ENCODE measurements around the gene CTTN. TPM values are rescaled to one million over a fixed set of nuclear protein-coding genes. Genes with fewer than 3 reads are reported as not detected.

Gene CTTN
- total RNA-seq, 5 donors from 2014 or later (not counting 1 experiment from before 2014, with no cell fraction given): 0.44 to 3.6 (median 2.3) TPM

GRCh38 chr11:70435765-70436500 lies 37.6 kb downstream of the CTTN start:
- H3K27me3 Mint-ChIP-seq: peaks cover 6 to 11% of the 10 kb centered on the region in 2 donors
- no peaks in the 10 kb centered on the region for H3K36me3 ChIP-seq (ENCODE audit: control insufficient read depth in 2 of 2, extremely low read depth in 1 of 2, insufficient read depth in 1 of 2, low read length in 1 of 2)
- no peaks in the 10 kb centered on the region for H3K9me3 Mint-ChIP-seq
- 88% methylated on average over 10 of the region's 24 CpGs for WGBS (ENCODE audit: insufficient coverage)
- no peak for DNase-seq
- H3K4me1 ChIP-seq (ENCODE audit: control insufficient read depth in 1 of 2, extremely low read depth in 1 of 2, insufficient read depth in 2 of 2, low read length in 2 of 2): no peaks in the 10 kb centered on the region
- no peaks in the 10 kb centered on the region for H3K4me1 Mint-ChIP-seq
- no peaks in the 10 kb centered on the region for H3K36me3 Mint-ChIP-seq
- no peaks in the 10 kb centered on the region for H3K9me3 ChIP-seq
- H3K27ac Mint-ChIP-seq: no peak overlapping the region
- no peak overlapping the region for H3K4me3 ChIP-seq (ENCODE audit: control insufficient read depth in 1 of 2, extremely low read depth in 1 of 2, low read length in 1 of 2)
- peaks cover 0 to 37% of the 10 kb centered on the region in 2 experiments for H3K27me3 ChIP-seq (replicated peaks in 1 of 2; ENCODE audit: control insufficient read depth in 2 of 2, extremely low read depth in 1 of 2, insufficient read depth in 2 of 2, low read length in 1 of 2)
- POLR2A ChIA-PET: no interaction called here
- H3K27ac ChIP-seq (ENCODE audit: low read length): no peak overlapping the region
- no peak overlapping the region for H3K4me3 Mint-ChIP-seq
- no peak for ATAC-seq (replicated peaks in 1 of 4)
- CTCF ChIA-PET: no interaction called here

GRCh38 chr11:70436501-70436860 lies 38.2 kb downstream of the CTTN start:
- Histone ChIP-seq H3K4me1 (ENCODE audit: control insufficient read depth in 1 of 2, extremely low read depth in 1 of 2, insufficient read depth in 2 of 2, low read length in 2 of 2) (no peaks in the 10 kb centered on the region), H3K27me3 (replicated peaks in 1 of 2; ENCODE audit: control insufficient read depth in 2 of 2, extremely low read depth in 1 of 2, insufficient read depth in 2 of 2, low read length in 1 of 2) (peaks cover 0 to 36% of the 10 kb centered on the region in 2 experiments), H3K36me3 (ENCODE audit: control insufficient read depth in 2 of 2, extremely low read depth in 1 of 2, insufficient read depth in 1 of 2, low read length in 1 of 2) (no peaks in the 10 kb centered on the region), H3K9me3 (no peaks in the 10 kb centered on the region), H3K27ac (ENCODE audit: low read length) (no peak overlapping the region), H3K4me3 (ENCODE audit: control insufficient read depth in 1 of 2, extremely low read depth in 1 of 2, low read length in 1 of 2) (no peak overlapping the region)
- ChIA-PET POLR2A (no interaction called here), CTCF (no interaction called here)
- Mint-ChIP-seq H3K27ac (no peak overlapping the region), H3K4me3 (no peak overlapping the region), H3K27me3 (peaks cover 6 to 11% of the 10 kb centered on the region in 2 donors), H3K4me1 (no peaks in the 10 kb centered on the region), H3K36me3 (no peaks in the 10 kb centered on the region), H3K9me3 (no peaks in the 10 kb centered on the region)
- DNase-seq (no peak), ATAC-seq (replicated peaks in 1 of 4) (no peak)
- WGBS (ENCODE audit: insufficient coverage): 97% methylated on average over 15 of the region's 15 CpGs

GRCh38 chr11:70437111-70437784 lies 38.9 kb downstream of the CTTN start:
- H3K4me3 ChIP-seq (ENCODE audit: control insufficient read depth in 1 of 2, extremely low read depth in 1 of 2, low read length in 1 of 2): no peak overlapping the region
- no peaks in the 10 kb centered on the region for H3K9me3 ChIP-seq
- Mint-ChIP-seq H3K27me3 (peaks cover 6 to 14% of the 10 kb centered on the region in 2 donors), H3K4me3 (no peak overlapping the region), H3K27ac (no peak overlapping the region), H3K36me3 (no peaks in the 10 kb centered on the region), H3K4me1 (no peaks in the 10 kb centered on the region), H3K9me3 (no peaks in the 10 kb centered on the region)
- no peaks in the 10 kb centered on the region for H3K36me3 ChIP-seq (ENCODE audit: control insufficient read depth in 2 of 2, extremely low read depth in 1 of 2, insufficient read depth in 1 of 2, low read length in 1 of 2)
- DNase-seq (no peak), ATAC-seq (replicated peaks in 1 of 4) (no peak)
- ChIA-PET POLR2A (no interaction called here), CTCF (interaction anchor here in 1 of 2 donors (0.6 kb wide), 1 partner anchor 1946 kb away, joined by 6 read pairs; no protein-coding TSS in a partner anchor)
- WGBS (ENCODE audit: insufficient coverage): 71% methylated on average over 13 of the region's 18 CpGs
- H3K27me3 ChIP-seq (replicated peaks in 1 of 2; ENCODE audit: control insufficient read depth in 2 of 2, extremely low read depth in 1 of 2, insufficient read depth in 2 of 2, low read length in 1 of 2): peaks cover 0 to 28% of the 10 kb centered on the region in 2 experiments
- H3K4me1 ChIP-seq (ENCODE audit: control insufficient read depth in 1 of 2, extremely low read depth in 1 of 2, insufficient read depth in 2 of 2, low read length in 2 of 2): no peaks in the 10 kb centered on the region
- no peak overlapping the region for H3K27ac ChIP-seq (ENCODE audit: low read length)

GRCh38 chr11:70440206-70440605 lies 41.9 kb downstream of the CTTN start:
- Mint-ChIP-seq H3K9me3 (no peaks in the 10 kb centered on the region), H3K27ac (no peak overlapping the region), H3K4me1 (no peaks in the 10 kb centered on the region), H3K36me3 (no peaks in the 10 kb centered on the region), H3K4me3 (no peak overlapping the region), H3K27me3 (peaks cover 12 to 23% of the 10 kb centered on the region in 2 donors)
- H3K36me3 ChIP-seq (ENCODE audit: control insufficient read depth in 2 of 2, extremely low read depth in 1 of 2, insufficient read depth in 1 of 2, low read length in 1 of 2): no peaks in the 10 kb centered on the region
- no peak overlapping the region for H3K27ac ChIP-seq (ENCODE audit: low read length)
- peaks cover 0 to 24% of the 10 kb centered on the region in 2 experiments for H3K27me3 ChIP-seq (replicated peaks in 1 of 2; ENCODE audit: control insufficient read depth in 2 of 2, extremely low read depth in 1 of 2, insufficient read depth in 2 of 2, low read length in 1 of 2)
- WGBS (ENCODE audit: insufficient coverage): 100% methylated on average over 3 of the region's 6 CpGs
- DNase-seq: no peak
- no peak for ATAC-seq (replicated peaks in 1 of 4)
- H3K4me1 ChIP-seq (ENCODE audit: control insufficient read depth in 1 of 2, extremely low read depth in 1 of 2, insufficient read depth in 2 of 2, low read length in 2 of 2): no peaks in the 10 kb centered on the region
- no peaks in the 10 kb centered on the region for H3K9me3 ChIP-seq
- ChIA-PET CTCF (no interaction called here), POLR2A (no interaction called here)
- no peak overlapping the region for H3K4me3 ChIP-seq (ENCODE audit: control insufficient read depth in 1 of 2, extremely low read depth in 1 of 2, low read length in 1 of 2)

GRCh38 chr11:70443773-70444030 lies 45.4 kb downstream of the CTTN start:
- 91% methylated on average over 6 of the region's 11 CpGs for WGBS (ENCODE audit: insufficient coverage)
- CTCF ChIA-PET: no interaction called here
- ATAC-seq (replicated peaks in 1 of 4) (no peak), DNase-seq (no peak)
- POLR2A ChIA-PET: no interaction called here
- Histone ChIP-seq H3K9me3 (no peaks in the 10 kb centered on the region), H3K36me3 (ENCODE audit: control insufficient read depth in 2 of 2, extremely low read depth in 1 of 2, insufficient read depth in 1 of 2, low read length in 1 of 2) (no peaks in the 10 kb centered on the region), H3K27ac (ENCODE audit: low read length) (no peak overlapping the region), H3K4me3 (ENCODE audit: control insufficient read depth in 1 of 2, extremely low read depth in 1 of 2, low read length in 1 of 2) (no peak overlapping the region), H3K4me1 (ENCODE audit: control insufficient read depth in 1 of 2, extremely low read depth in 1 of 2, insufficient read depth in 2 of 2, low read length in 2 of 2) (no peaks in the 10 kb centered on the region), H3K27me3 (replicated peaks in 1 of 2; ENCODE audit: control insufficient read depth in 2 of 2, extremely low read depth in 1 of 2, insufficient read depth in 2 of 2, low read length in 1 of 2) (peaks cover 0 to 14% of the 10 kb centered on the region in 2 experiments)
- no peak overlapping the region for H3K27ac Mint-ChIP-seq
- peaks cover 4 to 9% (median 5%) of the 10 kb centered on the region in 3 donors for H3K9me3 Mint-ChIP-seq
- H3K4me3 Mint-ChIP-seq: no peak overlapping the region
- no peaks in the 10 kb centered on the region for H3K4me1 Mint-ChIP-seq
- peaks cover 17 to 28% of the 10 kb centered on the region in 2 donors for H3K27me3 Mint-ChIP-seq
- peaks cover 5% of the 10 kb centered on the region for H3K36me3 Mint-ChIP-seq

GRCh38 chr11:70445091-70445490 lies 46.8 kb downstream of the CTTN start:
- Histone ChIP-seq H3K4me3 (ENCODE audit: control insufficient read depth in 1 of 2, extremely low read depth in 1 of 2, low read length in 1 of 2) (no peak overlapping the region), H3K27ac (ENCODE audit: low read length) (no peak overlapping the region), H3K9me3 (no peaks in the 10 kb centered on the region), H3K4me1 (ENCODE audit: control insufficient read depth in 1 of 2, extremely low read depth in 1 of 2, insufficient read depth in 2 of 2, low read length in 2 of 2) (no peaks in the 10 kb centered on the region), H3K36me3 (ENCODE audit: control insufficient read depth in 2 of 2, extremely low read depth in 1 of 2, insufficient read depth in 1 of 2, low read length in 1 of 2) (no peaks in the 10 kb centered on the region), H3K27me3 (replicated peaks in 1 of 2; ENCODE audit: control insufficient read depth in 2 of 2, extremely low read depth in 1 of 2, insufficient read depth in 2 of 2, low read length in 1 of 2) (peaks cover 0 to 14% of the 10 kb centered on the region in 2 experiments)
- Mint-ChIP-seq H3K27me3 (peaks cover 11 to 22% of the 10 kb centered on the region in 2 donors), H3K27ac (no peak overlapping the region), H3K4me3 (no peak overlapping the region), H3K4me1 (no peaks in the 10 kb centered on the region), H3K36me3 (peaks cover 14% of the 10 kb centered on the region), H3K9me3 (peaks cover 13 to 22% (median 15%) of the 10 kb centered on the region in 3 donors)
- ChIA-PET CTCF (no interaction called here), POLR2A (no interaction called here)
- 97% methylated on average over 11 of the region's 11 CpGs for WGBS (ENCODE audit: insufficient coverage)
- no peak for ATAC-seq (replicated peaks in 1 of 4)
- DNase-seq: no peak
